Measurements from ENCODE around the gene GALNT9. TPM values are rescaled to one million over a fixed set of nuclear protein-coding genes. Genes with fewer than 3 reads are reported as not detected.
"Not testable (repeated sequence)": the region's sequence is repeated elsewhere in the genome, so short reads cannot be mapped to it uniquely, and the experiment has no call there.

GALNT9 gene
- total RNA-seq, 2 donors from 2014 or later = 4.0 to 10.8 TPM

DNA sequence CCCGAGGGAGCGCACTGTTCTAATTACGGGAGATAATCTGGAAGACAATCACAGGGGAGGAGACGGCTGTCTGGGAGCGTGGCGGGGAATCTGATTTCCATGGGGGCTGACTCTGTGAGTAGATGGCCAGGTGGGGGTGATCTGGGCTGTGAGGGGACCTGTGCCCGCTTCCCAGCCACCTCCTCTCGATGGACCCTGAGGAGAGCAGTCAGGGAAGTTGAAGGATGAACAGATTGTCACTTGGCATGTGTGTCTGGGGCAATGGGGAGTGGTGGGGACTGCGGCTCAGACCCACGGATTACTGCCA is 22.6 kb downstream of the GALNT9 start:
- no peaks in the 10 kb centered on the region for H3K4me1 ChIP-seq
- H3K4me3 ChIP-seq = no peak overlapping the region
- DNase-seq (ENCODE audit: low spot score) = no peak
- peaks cover 0 to 19% of the 10 kb centered on the region in 2 donors for H3K9me3 ChIP-seq
- H3K27ac ChIP-seq = no peak overlapping the region
- no peaks in the 10 kb centered on the region for H3K27me3 ChIP-seq
- no peak for TF ChIP-seq CTCF (IDR thresholded peaks at IDR 0.05)
- H3K36me3 ChIP-seq = no peaks in the 10 kb centered on the region

DNA sequence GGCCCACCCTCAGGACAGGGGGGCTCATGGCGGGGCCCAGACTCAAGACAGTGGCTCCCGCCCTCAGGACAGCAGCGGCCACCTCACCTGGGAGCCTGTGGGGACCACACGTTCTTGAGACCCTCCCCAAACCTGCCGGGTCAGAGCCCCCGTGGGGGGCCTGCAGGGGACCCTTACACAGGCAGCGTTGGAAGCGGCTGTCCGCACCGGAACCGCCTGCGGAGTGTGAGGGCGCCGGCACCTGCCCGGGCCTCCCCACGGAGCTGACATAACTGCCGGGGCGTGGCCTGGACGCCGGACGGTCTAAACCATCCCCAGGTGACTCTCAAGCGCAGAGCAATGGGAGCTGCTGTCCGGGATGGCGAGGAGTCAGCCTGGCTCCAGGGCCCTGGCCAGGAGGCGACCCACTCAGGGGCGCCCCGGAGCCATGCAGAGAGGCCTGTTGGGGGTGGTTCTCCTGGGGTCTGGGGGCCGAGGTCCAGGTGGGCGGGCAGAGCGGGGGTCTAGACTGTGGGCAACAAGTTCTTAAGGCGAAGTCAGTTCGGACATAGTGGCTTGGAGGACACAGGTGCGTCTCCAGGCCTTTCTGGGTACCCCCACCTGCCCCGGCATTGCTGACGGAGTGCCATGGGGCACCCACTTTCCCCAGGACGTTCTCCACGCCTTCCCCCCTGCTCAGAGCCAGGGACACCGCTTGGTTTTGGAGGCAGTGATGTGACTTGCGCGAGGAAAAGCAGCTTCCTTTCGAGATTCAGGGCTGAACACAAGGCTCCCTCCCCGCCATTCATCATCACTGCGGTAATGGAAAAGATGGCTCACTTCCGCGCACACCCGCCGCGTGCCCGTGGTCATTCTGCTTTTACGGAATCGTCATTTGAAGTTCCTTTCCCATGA is 23.2 kb downstream of the GALNT9 start:
- Histone ChIP-seq H3K4me3 (no peak overlapping the region), H3K27me3 (no peaks in the 10 kb centered on the region), H3K4me1 (no peaks in the 10 kb centered on the region), H3K27ac (no peak overlapping the region), H3K36me3 (no peaks in the 10 kb centered on the region), H3K9me3 (peaks cover 0 to 13% of the 10 kb centered on the region in 2 donors)
- DNase-seq (ENCODE audit: low spot score) = no peak
- no peak for TF ChIP-seq CTCF (IDR thresholded peaks at IDR 0.05)

- Histone ChIP-seq H3K4me3 (no peak overlapping the region), H3K27ac (no peak overlapping the region), H3K36me3 (no peaks in the 10 kb centered on the region), H3K27me3 (no peaks in the 10 kb centered on the region), H3K9me3 (peaks cover 0 to 10% of the 10 kb centered on the region in 2 donors), H3K4me1 (no peaks in the 10 kb centered on the region)
- TF ChIP-seq CTCF (IDR thresholded peaks at IDR 0.05) = no peak
- DNase-seq (ENCODE audit: low spot score) = no peak
These were observed 23.8 kb downstream of the GALNT9 start for GRCh38 chr12:132305560-132305966.

GRCh38 chr12:132304866-132305265 is 24.5 kb downstream of the GALNT9 start:
- not testable (repeated sequence) for H3K4me1 ChIP-seq; DNase-seq (ENCODE audit: low spot score); H3K27me3 ChIP-seq

DNA sequence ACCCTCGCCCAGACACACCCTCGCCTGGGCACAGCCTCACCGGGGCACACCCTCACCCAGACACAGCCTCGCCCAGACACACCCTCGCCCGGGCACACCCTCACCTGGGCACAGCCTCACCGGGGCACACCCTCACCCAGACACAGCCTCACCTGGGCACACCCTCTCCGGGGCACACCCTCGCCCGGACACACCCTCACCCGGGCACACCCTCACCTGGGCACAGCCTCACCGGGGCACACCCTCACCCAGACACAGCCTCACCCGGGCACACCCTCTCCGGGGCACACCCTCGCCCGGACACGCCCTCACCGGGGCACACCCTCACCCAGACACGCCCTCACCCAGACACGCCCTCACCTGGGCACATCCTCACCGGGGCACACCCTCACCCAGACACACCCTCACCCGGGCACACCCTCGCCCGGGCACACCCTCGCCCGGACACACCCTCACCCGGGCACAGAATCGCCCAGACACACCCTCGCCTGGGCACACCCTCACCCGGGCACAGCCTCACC is 25.5 kb downstream of the GALNT9 start:
- H3K4me1 ChIP-seq; H3K27ac ChIP-seq; H3K9me3 ChIP-seq; H3K4me3 ChIP-seq; H3K36me3 ChIP-seq; H3K27me3 ChIP-seq; DNase-seq (ENCODE audit: low spot score): not testable (repeated sequence)

More at GRCh38 chr12:132304866-132305265, 24.5 kb downstream of the GALNT9 start:
- H3K9me3 ChIP-seq, H3K4me3 ChIP-seq, H3K36me3 ChIP-seq, H3K27ac ChIP-seq: not testable (repeated sequence)

DNA sequence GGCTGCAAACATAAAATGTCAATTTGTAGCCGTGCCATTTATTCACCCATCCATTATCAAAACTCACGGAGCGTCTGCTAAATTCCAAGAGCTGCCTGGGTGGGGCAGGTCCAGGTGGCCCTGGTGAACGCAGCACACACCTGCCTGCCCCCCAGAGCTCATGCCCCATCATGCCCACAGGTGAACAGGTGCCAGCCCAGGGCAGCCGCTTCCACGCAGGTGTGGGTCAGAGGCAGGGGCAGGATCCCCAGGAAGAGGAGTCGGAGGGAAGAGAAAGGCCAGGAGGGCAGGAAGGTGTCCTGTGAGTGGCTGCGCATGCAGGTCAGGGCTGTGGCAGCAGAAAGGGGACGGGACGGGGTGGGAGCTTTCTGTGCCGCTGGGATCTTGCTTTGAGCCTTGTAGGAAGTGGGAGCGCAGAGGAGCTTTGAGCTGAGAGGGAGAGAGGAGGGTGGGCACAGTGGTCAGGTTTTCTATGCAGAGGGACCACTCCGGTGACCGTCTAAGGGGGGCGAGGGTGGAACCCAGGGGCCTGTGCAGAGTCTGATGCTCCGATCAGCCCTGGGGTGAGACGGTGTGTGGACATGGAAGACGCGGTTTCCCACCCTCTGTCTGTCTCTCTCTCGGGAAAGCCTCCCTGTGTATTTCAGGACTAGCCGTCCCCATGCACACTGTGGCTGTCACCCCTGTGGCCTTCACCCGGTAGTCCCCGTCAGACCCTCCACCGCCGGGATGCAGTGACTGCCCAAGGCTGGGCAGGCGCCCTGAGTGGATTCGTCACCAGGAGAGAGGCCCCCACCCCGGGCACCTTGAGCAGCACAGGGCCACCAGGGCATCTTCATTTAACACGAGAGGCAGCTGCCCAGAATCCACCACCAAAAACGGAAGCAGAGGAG is 26.7 kb downstream of the GALNT9 start:
- Histone ChIP-seq H3K36me3 (no peaks in the 10 kb centered on the region), H3K4me1 (no peaks in the 10 kb centered on the region), H3K27me3 (no peaks in the 10 kb centered on the region), H3K4me3 (no peak overlapping the region), H3K27ac (no peak overlapping the region), H3K9me3 (no peaks in the 10 kb centered on the region)
- no peak for DNase-seq (ENCODE audit: low spot score)
- no peak for TF ChIP-seq CTCF (IDR thresholded peaks at IDR 0.05)
